Cerebellar nuclear complex (tissue), 1 donor: ENCODE results near the gene ROBO4.

ENCODE experiments used
- DNase-seq, 2 experiments: peaks; one replicate each; lab custom pipeline; 2025; lab: John Stamatoyannopoulos, UW

Gene ROBO4

DNA sequence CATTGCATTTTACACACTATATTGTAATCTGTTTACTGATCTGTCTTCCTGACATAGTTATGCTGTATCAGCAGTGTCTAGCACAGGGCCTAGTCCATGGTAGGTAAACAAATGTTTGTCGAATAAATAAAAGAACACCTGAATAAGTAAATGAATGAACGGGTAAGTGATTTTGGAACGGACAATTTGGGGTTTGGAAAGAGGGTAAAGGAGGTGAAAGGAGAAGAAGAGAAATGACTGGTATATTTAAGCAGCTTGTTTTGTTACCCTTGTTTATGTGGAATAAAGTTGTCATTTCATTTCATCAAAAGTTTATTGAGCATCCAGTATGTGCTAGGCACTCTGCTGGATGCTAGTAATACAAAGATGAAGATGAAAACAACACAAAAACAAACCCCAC lies 21.3 kb upstream of the ROBO4 start, which contains the start of gene HEPN1:
HEPN1 (plus strand) TSS at position 301 of the 400 bp plus-strand sequence.
- no peak for DNase-seq

DNA sequence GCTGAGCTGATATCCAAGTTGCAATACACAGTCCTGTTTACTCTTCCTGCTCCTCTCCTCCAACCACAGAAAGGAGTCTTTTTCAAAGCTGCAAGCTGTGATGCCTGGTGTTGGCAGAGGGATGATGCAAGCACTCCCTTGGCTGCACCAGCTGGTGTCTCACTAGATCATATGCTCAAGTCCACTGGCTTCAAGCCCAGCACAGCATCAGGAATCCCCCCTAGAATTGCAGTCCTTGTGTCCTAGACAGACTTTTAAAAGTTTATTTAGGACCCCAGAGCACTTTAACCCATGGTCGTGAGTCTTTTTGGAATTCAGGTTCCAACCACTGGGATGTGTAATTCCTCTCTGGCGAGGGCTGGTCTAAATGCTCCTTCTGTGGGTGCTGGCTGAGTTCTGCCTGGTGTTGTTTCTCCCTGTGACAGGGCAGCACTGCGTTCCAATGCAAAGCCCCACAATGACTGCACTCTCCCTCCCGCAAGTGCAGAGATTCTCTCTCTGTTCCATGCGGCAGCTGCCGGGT lies 19.5 kb upstream of the ROBO4 start:
- no peak for DNase-seq

DNA sequence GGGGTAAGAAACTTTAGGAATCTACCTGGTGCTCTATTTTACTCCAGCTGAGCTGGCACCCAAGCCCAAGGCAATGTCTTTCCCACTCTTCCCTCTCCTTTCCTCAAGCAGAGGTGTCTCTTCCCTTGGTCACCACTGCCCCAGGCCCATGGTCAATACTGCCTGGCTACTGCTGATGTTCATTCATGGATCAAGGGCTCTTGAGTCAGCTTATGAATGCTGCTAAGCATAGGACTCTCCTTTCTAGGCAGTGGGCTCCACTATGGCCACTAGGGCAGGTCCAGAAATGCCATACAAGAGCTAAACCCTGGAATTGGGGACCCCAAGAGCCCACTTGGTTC lies 18.7 kb upstream of the ROBO4 start:
- DNase-seq: no peak

DNA sequence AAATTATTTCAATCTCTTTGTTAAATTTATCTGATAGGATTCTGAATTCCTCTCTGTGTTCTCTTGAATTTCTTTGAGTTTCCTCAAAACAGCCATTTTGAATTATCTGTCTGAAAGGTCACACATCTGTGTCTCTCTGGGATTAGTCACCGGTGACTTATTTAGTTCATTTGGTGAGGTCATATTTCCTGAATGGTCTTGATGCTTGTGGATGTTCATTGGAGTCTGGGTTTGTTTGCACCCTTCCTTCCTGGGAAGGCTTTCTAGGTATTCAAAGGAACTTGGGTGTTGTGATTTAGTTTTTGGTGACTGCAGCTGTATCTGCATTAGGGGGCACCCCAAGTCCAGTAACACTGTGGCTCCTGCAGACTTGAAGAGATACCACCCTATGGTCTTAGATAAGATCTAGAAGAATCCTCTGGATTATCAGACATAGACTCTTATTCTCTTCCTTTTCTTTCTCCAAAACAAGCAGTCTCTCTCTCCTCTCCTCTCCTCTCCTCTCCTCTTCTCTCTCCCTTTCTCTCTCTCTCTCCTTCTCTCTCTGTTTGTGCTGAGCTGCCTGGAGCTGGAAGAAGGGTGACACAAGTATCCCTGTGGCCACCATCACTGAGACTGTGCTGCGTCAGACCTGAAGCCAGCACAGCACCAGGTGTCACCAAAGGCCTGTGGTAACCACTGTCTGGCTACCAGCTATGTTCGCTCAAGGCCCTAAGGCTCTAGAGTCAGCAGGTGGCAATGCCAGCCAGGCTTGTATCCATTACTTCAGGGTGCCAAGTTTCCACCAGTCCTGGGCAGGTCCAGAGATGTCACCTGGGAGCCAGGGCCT lies 18.1 kb upstream of the ROBO4 start:
- no peak for DNase-seq

DNA sequence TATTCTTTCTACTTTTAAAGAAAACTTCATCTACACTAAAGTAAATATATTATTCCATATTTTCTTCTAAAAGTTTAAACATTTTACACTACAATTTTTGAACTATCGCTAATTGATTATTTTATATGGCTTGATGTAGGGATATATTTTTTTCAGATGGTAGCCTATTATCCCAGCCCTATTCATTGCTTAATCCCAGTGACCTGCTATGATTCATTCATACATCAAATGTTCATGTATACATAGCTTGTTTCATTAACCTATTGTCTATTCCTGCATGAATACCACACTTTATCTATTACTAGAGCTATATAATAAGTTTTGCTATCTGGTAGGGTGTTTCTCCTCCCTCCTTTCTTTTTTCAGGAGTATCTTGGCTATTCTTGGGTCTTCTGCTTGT lies 5.0 kb upstream of the ROBO4 start:
- no peak for DNase-seq

DNA sequence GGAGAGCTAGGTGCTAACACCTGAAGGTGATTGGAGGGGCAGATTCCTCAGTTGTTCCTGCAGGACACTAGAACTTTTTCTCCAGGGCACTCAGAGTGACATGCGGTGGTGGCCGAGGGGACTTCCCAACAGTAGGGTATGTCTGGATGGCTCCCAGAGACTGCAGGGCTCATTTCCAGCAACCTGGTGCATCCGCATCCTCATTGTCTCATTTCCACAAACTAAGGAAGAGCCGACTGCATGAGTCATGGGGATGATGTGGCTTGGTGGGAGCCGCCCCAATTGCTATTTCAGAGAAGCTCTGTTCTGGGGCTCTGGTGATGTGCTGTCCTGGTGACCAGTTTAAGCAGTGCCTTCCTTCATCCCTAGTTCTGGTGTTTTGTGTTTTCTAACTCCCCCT lies 2.8 kb upstream of the ROBO4 start:
- no peak for DNase-seq

DNA sequence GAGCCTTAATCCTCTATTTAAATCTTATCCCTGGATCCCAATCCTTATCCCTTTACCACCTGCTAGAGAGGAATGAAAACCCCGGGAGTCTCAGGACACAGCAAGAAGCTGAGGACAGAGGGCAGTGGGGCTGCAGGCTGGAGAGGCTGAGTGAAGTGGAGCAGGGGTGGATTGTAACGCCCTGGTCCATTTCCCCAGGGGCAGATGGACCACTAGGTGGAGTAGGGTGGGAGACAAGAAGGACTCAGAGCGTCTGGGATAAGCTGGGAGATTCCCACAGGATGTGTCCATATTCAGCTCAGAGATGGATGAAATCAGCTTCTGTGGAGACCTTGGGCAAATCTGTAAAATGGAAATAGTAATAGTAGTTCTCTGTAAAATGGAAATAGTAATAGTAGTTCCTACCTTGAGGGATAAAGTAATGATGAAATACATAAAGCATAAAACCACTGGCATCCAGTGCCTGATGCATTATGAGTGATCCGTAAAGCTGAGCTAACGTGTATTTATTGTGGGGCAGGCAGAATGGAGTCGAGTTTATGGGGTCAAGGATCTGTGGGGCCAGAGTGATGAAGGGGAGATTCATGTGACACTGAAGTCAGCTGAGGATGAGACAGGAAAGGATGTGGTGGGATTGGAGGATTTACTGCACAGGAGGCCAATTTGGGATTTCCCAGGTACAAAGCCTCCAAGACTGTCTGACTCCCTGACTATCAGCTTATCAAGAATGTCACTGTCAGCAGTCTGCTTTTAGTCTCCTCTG lies 1.9 kb upstream of the ROBO4 start:
- DNase-seq: no peak

DNA sequence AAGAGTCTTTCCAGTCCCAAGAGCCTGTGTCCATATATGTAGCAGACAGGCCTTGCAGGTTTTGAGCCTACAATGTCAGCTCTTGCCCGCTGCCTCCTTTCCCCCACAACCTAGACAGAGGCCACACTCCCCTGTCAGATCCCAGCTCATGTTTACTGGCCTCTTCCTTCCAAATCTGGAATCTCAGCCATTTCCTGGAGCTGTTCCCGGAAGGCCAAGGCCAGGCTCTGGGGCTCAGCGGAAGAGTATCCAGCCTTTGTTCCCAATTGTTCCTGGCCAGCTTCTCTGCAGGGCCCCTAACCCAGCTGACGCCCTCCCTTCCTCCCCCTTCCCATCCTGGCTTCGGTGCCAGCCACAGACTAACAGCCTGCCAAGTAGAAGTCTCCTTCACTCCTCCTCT lies 1.0 kb upstream of the ROBO4 start:
- DNase-seq: no peak

DNA sequence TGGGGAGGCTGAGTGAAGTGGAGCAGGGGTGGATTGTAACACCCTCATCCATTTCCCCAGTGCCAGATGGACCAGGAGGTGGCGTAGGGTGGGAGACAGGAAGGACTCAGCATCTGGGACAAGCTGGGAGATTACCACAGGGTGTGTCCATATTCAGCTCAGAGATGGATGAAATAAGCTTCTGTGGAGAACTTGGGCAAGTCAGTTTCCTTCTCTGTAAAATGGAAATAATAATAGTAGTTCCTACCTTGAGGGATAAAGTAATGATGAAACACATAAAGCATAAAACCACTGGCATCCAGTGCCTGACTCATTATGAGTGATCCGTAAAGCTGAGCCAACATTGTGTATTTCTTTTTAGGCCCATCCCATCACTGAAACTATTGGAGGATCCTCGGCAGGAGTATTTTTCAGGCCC lies 607 bp upstream of the ROBO4 start:
- no peak for DNase-seq

DNA sequence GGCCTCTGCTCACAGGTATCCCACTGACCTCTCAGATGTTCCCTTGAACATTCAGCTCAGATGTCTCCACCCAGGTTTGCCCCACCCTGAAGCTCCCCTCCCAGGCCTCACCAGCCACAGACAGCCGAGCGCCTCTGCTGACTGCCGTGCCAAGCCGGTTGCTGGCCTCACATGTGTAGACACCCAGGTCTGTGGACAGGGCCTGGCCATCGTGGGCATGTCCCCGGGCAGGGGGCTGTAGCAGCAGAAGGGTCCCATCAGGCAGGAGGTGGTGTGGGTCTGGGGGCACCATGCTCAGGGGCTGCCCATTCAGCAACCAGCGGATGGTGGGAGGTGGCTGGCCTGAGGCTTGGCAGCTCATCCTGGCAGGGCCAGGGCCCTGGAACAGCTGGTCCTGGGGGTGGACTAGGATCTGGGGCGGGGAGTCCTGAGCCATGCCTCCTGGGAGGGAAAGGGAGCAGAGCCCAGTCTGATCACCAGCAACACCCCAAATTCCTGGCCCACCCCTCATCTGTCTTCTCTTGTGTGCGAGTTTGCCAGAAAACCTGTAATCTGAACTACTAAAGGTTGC lies 759 bp downstream of the ROBO4 start:
- DNase-seq: no peak

DNA sequence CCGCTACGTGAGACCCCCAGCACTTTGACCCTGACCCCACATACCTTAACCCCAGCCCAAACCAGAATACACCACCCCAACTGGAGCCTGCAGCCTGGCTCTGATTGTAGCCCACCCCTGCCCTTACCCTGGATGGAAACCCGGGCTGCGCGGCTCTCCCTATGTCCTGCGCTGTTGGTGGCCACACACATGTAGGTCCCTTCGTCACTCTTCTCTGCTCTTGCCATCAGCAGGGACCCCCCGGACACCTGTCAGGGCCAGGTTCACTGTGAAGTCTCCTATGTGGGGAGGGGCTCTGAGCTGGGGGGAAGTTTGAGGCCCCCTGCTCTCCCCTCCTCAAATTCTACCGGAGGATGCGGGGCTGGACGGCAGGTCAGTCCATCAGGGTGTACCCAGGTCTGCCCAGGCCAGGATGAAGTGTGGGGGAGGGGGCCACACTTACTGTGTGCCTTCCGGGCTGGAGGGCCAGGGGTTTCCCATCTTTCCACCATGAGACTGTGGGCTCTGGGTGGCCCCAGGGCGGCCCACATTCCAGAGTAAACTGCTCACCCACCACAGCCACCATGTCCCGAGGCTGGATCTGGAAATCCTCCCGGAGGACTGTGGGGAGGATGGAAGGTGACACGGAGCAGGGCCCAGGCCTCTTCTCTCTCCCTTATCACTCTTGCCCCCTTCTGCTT lies 1.5 kb downstream of the ROBO4 start:
- DNase-seq: no peak

DNA sequence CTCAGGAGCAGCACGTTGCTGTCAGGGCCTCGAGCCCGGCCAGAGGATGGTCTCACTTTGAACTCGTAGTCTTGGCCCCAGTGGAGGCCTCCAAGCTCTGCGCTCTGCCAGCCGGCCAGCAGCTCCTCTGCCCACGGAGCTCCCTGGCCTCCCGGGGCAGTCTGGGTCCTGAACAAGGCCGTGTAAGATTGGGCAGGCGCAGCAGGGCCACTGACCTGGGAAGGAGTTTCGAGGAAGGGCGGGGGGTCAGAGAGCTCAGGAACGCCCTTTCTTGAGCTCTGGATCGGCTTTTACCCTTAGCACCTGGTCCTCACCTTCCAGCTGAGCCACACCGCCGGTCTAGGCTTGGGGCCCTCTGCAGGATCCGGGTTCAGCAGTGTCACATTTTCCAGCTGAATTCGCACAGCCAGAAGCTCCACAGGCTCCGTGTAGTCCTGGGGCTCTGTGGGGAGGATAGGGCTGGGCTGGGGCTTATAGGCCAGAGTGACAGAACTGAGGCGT lies 2.1 kb downstream of the ROBO4 start:
- no peak for DNase-seq

DNA sequence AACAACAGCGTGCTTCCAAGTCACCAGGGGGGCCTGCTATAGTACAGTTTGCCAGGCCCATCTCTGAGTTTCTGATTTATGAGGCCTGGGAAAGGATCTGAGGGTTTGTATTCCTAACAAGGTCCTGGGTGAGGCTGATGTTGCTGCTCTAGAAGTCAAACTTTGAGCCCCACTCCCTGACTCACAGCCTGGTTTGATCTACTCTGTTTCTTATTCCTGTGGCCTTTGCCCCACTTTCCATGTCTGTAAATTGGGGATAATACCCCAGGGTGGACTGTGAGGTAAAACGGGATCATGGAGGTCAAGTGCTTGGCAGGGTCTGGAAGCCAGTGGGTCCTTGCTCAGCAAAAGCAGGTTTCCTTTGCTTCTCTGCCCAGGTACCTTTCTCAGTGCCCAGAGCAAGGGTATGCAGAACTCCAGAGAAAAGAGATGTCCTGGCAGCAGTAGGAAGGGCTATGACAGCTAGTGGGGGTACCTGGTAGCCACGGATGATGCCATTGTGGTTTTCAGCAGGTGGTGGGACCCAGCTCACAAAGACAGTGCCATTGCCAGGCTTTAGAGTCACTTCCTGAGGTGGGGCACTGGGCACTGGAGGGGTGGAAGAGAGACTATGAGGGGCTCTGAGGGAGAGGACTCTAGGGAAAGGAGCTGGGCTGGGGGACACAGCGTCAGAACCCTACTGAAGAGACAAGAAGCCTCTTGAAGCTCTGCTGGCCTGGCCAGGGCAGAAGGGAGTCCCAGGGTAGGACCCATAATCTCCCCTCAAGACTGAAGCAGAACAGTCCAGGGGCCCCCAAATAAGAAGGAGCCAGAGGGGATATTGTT lies 2.8 kb downstream of the ROBO4 start:
- DNase-seq: no peak

DNA sequence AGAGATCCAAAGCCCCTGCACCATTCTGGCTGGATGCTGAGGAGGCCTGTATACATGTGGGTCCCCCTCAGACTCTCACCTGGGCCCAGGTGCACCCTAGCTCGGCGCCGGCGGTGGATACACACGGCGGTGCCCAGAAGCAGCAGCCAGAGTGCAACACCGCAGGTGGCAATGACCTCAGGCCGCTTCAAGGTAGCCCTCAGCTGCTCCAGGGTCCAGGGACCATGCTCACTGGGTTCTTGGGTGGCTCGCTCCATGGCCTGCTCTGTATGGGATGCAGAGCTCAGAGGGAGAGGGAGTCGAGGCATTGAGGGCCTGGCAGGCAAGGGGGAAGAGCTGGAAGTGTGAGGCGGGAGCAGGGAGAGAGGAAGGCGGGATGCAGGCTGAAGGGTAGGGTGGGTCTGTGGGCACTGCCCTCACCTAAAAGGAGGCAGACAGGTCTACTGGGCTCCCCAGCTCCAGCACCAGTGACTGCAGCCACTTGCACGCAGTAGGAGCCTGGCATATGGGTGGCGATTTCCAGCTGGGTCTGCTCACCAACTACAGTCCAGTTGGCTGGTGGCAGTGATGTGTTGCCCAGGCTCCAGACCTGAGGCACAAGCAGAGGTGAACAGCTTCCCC lies 3.8 kb downstream of the ROBO4 start:
- DNase-seq: no peak

DNA sequence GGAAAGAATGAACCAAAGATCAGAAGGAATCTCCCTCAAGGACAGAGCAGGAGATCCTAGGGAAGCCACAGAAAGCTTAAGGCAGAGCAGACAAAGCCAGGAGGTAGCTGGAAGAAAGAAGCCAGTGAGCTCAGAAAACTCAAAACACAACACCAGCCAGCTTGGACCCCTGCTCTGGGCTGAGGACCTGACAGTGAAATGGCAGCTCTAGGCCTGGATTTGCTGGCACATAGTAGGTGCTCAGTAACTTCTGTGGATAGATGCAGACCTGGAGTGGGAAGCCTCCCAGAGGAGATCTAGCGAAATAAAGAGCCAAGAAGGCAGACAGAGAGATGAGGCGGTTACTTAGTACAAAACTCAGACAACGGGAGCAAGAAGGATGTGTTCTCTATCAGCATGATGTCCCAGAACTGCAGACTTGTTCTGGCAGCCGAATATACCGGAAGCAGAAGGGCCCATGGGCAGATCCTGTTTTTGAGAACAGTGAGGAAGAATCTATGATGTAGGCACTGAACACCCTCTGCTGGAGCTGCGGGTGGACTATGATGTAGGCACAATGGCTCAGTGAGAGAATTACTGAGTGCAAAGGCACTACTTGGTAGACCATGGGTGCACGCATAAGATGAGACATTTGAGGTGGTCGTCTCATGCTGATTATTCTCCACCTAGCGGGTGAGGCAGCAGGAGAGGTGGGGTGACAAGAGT lies 4.8 kb downstream of the ROBO4 start:
- no peak for DNase-seq

DNA sequence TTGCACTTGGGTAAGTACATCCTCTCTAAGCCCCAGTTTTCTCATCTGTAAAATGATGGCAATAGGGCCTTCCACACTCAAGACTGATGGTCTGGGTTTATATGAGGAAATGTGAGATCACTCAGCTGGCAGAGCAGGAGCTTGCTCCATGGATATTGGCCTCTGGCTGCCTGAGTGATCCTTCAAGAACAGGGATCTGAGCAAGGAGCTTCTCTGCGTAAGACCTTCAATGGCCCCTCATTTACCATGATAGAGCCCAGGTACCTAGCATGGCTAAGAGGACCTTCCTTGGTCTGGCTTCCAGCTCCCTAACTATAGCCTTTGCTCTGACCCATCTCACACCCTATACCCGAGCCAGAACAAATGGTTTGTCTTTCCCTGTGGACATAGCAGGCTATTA lies 5.5 kb downstream of the ROBO4 start:
- DNase-seq: no peak

DNA sequence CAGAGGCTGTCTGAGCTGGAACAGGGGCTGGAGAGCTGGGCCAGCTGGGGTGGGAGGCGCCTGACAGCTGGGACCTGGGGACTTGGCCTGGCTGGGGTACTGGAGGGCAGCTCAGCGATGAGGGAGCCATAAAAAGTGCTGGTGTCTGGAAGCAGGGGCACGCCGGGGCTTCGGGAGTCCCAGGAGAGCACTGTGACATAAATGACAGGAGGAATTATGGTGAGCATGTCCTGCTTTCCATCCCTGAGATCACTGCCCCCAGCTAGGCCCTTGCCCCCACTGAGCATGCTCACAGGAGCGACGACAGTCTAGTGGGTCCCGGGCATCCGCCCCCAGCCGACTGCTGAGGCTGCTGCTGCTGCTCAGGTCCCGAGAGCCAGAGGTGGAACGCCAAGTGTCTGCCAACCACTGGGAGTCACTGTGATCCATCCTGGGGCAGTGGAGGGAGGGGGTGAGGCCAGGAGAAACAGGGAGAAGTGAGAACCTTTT lies 6.2 kb downstream of the ROBO4 start:
- no peak for DNase-seq

DNA sequence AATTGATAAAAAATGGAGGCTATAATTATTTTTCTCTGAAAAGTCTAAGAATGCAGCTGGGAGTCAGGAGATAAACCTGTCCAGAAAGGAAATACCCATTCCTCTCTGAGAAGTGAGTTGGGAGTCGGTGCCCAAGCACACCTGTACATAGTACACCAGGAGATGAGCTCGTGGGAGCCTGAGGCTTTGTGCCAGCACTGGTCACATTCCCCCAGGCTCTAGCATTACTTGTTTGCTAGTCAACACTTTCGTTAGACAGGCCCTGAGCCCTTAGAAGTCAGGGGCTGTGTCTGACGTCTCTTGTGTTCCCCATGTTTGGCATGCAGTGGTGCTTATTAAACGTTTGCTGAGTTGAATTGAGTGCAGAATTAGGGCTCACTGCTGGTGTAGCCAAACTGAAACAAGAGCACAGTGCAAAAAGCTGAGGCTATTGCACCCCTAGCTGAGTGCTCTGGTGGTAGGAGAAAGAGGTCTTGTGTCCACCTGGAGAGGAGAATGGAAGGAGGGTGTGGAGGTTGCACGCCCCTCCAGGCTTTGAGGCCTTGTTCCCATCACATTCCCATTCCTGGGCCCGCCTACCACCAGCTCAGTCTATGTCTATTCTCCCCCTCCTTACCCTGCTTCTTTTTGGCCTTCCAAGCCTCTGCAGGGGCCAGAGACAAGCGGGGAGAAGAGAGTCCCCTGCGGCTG lies 6.8 kb downstream of the ROBO4 start:
- no peak for DNase-seq

DNA sequence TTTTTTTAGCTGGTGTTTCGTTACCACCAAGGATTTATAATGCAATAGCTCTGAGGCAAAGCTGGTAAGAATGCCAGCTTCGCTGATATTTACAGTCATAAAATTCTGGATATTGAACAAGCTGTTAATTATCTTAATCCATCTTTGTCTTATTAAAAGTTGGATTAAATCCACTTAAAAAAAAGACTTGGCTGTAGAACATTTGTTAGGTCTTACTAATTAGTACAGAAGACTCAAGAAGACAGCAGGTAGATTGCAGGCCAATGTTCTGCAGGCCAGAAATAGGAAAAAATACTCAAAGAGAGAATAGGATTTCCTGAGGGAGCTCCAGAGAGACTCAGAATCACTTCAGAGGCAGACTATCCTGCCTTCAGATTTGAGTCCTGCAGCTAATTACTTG lies 7.5 kb downstream of the ROBO4 start:
- no peak for DNase-seq
